Endodermal cell (in vitro differentiated cells): Measurements from ENCODE around the gene GLRX3. TPM values are rescaled to one million over a fixed set of nuclear protein-coding genes. Genes with fewer than 3 reads are reported as not detected.
A peak's percentile ranks its signal among the peaks of the same experiment; 100 is the strongest.

Experiments
- DNase-seq: peaks from one replicate; pipeline ENCODE4 v3.0.0-alpha.2; 2017
- H3K27ac ChIP-seq: 2 replicates; pipeline ENCODE4 v1.5.1; 2013; ENCODE audit warnings: mild to moderate bottlenecking, low read depth, low read length, moderate library complexity
- H3K27me3 ChIP-seq: 2 replicates; pipeline ENCODE4 v1.6.1; 2013; ENCODE audit warnings: mild to moderate bottlenecking, low read length, moderate library complexity; ENCODE audit not compliant: insufficient read depth, control insufficient read depth, poor library complexity, severe bottlenecking
- H3K36me3 ChIP-seq: 2 replicates; pipeline ENCODE4 v1.7.0; 2013; ENCODE audit warnings: mild to moderate bottlenecking, low read length, moderate library complexity; ENCODE audit not compliant: control insufficient read depth, insufficient read depth
- H3K4me1 ChIP-seq: one replicate; pipeline ENCODE4 v1.7.0; 2013; ENCODE audit warnings: low read length; ENCODE audit not compliant: control insufficient read depth, insufficient read depth
- H3K4me3 ChIP-seq: 2 replicates; pipeline ENCODE4 v1.5.1; 2013; ENCODE audit warnings: mild to moderate bottlenecking, low read length, moderate library complexity
- H3K9ac ChIP-seq: 2 replicates; pipeline ENCODE4 v1.6.1; 2013; ENCODE audit warnings: mild to moderate bottlenecking, low read length, moderate library complexity; ENCODE audit not compliant: poor library complexity, severe bottlenecking; ENCODE audit errors: extremely low read depth
- H3K9me3 ChIP-seq: 2 replicates; pipeline ENCODE4 v1.6.1; 2013; ENCODE audit warnings: mild to moderate bottlenecking, low read length, moderate library complexity; ENCODE audit not compliant: control insufficient read depth
- H3K27ac Mint-ChIP-seq: 2 replicates; pipeline ENCODE4 v1.8.0; 2020; ENCODE audit warnings: mixed read lengths
- H3K27me3 Mint-ChIP-seq: 2 replicates; pipeline ENCODE4 v1.8.0; 2021; ENCODE audit warnings: mild to moderate bottlenecking, mixed read lengths; ENCODE audit not compliant: insufficient read depth
- H3K36me3 Mint-ChIP-seq: 2 replicates; pipeline ENCODE4 v1.8.0; 2020; ENCODE audit warnings: low read depth, mixed read lengths
- H3K4me1 Mint-ChIP-seq: 2 replicates; pipeline ENCODE4 v1.8.0; 2020; ENCODE audit warnings: mixed read lengths
- H3K4me3 Mint-ChIP-seq: 2 replicates; pipeline ENCODE4 v1.8.0; 2020; ENCODE audit warnings: mild to moderate bottlenecking, moderate library complexity, mixed read lengths
- H3K9me3 Mint-ChIP-seq: 2 replicates; pipeline ENCODE4 v1.8.0; 2020; ENCODE audit warnings: mild to moderate bottlenecking, mixed read lengths
- WGBS, 2 experiments: methylation state at CpG; one replicate each; pipeline versions ENCODE4 v1.1.5 to v1.1.7; 2013; ENCODE audit warnings: missing lambda C conversion rate in 2 of 2, mixed read lengths in 1 of 2; ENCODE audit not compliant: insufficient coverage in 1 of 2, insufficient read length in 1 of 2; 5-methylcytosine and 5-hydroxymethylcytosine counted together
- total RNA-seq, 2 donors: library from RNA; stranded (reverse); fragmentation: NEBNext Ultra II Directional in 1 of 2; extraction: Animal tissue kit (Norgen Biotek cat#: 25700) in 1 of 2; gene quantifications; 2 replicates in 1 of 2; 3 replicates in 1 of 2; pipeline ENCODE4 v1.2.1, GENCODE V29; 2021
- TF ChIP-seq, protein P1 (sequence below): fragments of 200-600 bp; sonication (generic); conservative IDR thresholded peaks from 2 replicates; pipeline ENCODE4 v1.5.0; 2021; ENCODE audit warnings: antibody characterized with exemption, mild to moderate bottlenecking

GLRX3 gene
- total RNA-seq, 2 donors from 2014 or later: 119 to 123 TPM

DNA sequence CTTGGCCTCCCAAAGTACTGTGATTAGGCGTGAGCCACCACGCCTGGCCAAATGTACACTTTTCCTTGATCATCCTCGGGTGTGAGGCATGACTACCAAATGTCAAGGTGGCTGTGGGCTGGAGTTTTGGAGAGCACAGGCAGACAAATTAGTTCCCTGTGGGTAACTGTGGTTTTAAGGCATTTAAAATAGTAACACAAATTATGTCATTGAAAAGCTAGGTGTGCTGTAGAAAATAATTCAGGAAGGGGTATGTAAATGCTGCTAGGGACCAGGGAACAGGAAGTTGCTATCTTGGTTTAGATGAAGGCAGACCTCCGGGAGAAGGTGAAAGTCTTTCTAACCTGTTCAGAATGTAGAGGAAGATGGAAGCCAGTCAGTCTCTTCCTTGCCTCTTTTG lies 9.9 kb downstream of the GLRX3 start:
- DNase-seq: no peak
- peaks cover 76% of the 10 kb centered on the region for H3K36me3 ChIP-seq
- Mint-ChIP-seq H3K4me1 (peaks cover 11% of the 10 kb centered on the region), H3K27ac (peak overlapping the region; percentile 36), H3K36me3 (peaks cover 56% of the 10 kb centered on the region), H3K9me3 (no peaks in the 10 kb centered on the region), H3K4me3 (no peak overlapping the region), H3K27me3 (no peaks in the 10 kb centered on the region)
- no peak overlapping the region for H3K4me3 ChIP-seq
- no peaks in the 10 kb centered on the region for H3K27me3 ChIP-seq
- H3K27ac ChIP-seq: no peak overlapping the region
- no peaks in the 10 kb centered on the region for H3K9me3 ChIP-seq
- TF ChIP-seq, protein P1, sequence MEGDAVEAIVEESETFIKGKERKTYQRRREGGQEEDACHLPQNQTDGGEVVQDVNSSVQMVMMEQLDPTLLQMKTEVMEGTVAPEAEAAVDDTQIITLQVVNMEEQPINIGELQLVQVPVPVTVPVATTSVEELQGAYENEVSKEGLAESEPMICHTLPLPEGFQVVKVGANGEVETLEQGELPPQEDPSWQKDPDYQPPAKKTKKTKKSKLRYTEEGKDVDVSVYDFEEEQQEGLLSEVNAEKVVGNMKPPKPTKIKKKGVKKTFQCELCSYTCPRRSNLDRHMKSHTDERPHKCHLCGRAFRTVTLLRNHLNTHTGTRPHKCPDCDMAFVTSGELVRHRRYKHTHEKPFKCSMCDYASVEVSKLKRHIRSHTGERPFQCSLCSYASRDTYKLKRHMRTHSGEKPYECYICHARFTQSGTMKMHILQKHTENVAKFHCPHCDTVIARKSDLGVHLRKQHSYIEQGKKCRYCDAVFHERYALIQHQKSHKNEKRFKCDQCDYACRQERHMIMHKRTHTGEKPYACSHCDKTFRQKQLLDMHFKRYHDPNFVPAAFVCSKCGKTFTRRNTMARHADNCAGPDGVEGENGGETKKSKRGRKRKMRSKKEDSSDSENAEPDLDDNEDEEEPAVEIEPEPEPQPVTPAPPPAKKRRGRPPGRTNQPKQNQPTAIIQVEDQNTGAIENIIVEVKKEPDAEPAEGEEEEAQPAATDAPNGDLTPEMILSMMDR: no peak
- no peaks in the 10 kb centered on the region for H3K4me1 ChIP-seq
- 90 to 96% methylated on average over 3 to 4 of the region's 4 CpGs for WGBS, 2 experiments
- H3K9ac ChIP-seq: no peak overlapping the region

DNA sequence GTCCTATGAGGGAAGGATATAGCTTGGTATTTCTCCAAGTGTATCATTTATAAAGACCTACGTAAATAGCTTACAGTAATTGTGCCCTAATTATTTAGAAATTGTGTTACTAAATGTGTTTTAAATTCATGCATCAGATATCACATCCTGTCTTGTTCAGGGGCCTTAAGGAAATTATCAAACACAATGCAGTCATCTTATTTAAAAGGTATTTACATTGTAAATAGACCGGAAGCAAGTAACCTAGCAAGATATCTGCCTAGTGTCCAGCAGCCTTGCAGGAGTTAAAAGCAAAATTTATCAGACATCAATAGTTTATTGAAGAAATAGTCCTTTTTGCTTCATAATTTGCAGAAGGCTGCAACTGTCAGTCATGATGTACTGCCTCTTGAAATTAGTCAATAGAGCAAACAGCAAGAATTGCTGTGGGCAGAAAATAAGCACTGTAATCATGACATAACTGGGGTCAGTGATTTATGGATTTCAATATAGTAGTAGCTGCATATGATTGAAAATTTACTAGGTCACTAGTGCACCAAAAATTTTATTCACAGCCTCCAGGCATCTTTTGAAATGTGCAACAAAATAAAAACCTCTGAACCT lies 23.1 kb downstream of the GLRX3 start:
- Histone ChIP-seq H3K36me3 (peaks cover 70% of the 10 kb centered on the region), H3K9ac (no peak overlapping the region), H3K9me3 (peaks cover 9% of the 10 kb centered on the region), H3K4me3 (no peak overlapping the region), H3K27ac (no peak overlapping the region), H3K27me3 (no peaks in the 10 kb centered on the region), H3K4me1 (peaks cover 3% of the 10 kb centered on the region)
- H3K36me3 Mint-ChIP-seq: peaks cover 38% of the 10 kb centered on the region
- no peak overlapping the region for H3K4me3 Mint-ChIP-seq
- peaks cover 23% of the 10 kb centered on the region for H3K4me1 Mint-ChIP-seq
- no peak for DNase-seq
- H3K27ac Mint-ChIP-seq: no peak overlapping the region
- no peaks in the 10 kb centered on the region for H3K9me3 Mint-ChIP-seq
- no peaks in the 10 kb centered on the region for H3K27me3 Mint-ChIP-seq
- 82 to 100% methylated on average over 1 to 2 of the region's 2 CpGs for WGBS, 2 experiments
- TF ChIP-seq, protein P1: no peak

DNA sequence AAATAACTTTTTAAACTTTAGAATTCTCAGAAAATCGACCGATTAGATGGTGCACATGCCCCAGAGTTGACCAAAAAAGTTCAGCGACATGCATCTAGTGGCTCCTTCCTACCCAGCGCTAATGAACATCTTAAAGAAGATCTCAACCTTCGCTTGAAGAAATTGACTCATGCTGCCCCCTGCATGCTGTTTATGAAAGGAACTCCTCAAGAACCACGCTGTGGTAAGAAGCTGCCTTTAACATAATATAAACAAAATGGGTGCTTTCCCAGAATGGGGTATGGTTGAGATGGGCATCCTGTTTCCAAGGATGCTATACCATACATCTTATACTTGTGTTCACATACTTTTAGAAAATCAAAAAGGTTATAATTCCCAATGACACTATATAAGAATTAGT lies 24.6 kb downstream of the GLRX3 start:
- peaks cover 31% of the 10 kb centered on the region for H3K36me3 Mint-ChIP-seq
- H3K4me1 Mint-ChIP-seq: peaks cover 28% of the 10 kb centered on the region
- H3K9me3 ChIP-seq: peaks cover 4% of the 10 kb centered on the region
- DNase-seq: no peak
- TF ChIP-seq, protein P1: peak; percentile 56
- no peaks in the 10 kb centered on the region for H3K27me3 ChIP-seq
- H3K4me1 ChIP-seq: peaks cover 3% of the 10 kb centered on the region
- H3K4me3 ChIP-seq: no peak overlapping the region
- H3K4me3 Mint-ChIP-seq: no peak overlapping the region
- WGBS, 2 experiments: 88 to 90% methylated on average over 6 of the region's 6 CpGs
- no peaks in the 10 kb centered on the region for H3K27me3 Mint-ChIP-seq
- H3K27ac ChIP-seq: no peak overlapping the region
- no peak overlapping the region for H3K9ac ChIP-seq
- no peaks in the 10 kb centered on the region for H3K9me3 Mint-ChIP-seq
- H3K36me3 ChIP-seq: peaks cover 69% of the 10 kb centered on the region
- H3K27ac Mint-ChIP-seq: no peak overlapping the region
